Fibroblast of skin of abdomen (primary cell): ENCODE results near the gene NDUFV1.
A peak's percentile ranks its signal among the peaks of the same experiment; 100 is the strongest.
"Not testable (repeated sequence)": the region's sequence is repeated elsewhere in the genome, so short reads cannot be mapped to it uniquely, and the experiment has no call there.

ENCODE experiments used
- DNase-seq: peaks from one replicate; pipeline ENCODE4 v3.0.0-alpha.2; 2013

The NDUFV1 gene

GRCh38 chr11:67611704-67612587 lies 5.2 kb downstream of the NDUFV1 start:
- DNase-seq = no peak

- no peak for DNase-seq
These were observed 6.0 kb downstream of the NDUFV1 start for GRCh38 chr11:67612751-67613150.

DNA sequence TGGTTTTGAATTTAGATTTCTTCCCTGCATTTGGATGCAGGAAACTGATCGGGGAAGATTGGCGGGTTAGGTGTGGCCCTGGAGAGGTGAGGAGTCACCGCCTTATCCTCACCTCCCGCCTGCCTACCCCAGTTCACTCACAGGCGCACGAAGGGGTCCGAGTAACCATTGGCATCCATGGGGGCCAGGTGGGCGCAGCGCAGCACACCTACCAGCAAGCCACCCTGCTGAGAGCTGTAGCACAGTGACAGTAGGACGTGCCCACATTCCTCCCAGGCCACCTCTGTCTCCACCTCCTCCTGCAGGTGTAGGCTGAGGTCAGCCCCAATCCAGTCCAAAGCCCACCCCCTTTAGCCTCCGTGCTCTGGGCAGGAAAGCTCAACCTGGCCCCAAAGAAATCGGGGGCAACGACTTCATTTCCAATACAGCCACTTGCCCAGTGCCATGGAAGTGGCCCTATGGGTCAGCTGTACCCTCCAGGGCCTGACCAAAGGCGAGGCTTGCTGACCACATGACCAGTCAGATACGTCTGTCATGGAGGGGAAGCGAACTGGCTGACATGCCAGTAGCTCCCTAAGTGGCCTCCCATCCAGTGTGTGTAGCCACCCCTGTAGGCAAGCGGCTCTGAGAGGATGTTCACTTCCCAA lies 6.7 kb downstream of the NDUFV1 start:
- DNase-seq = no peak

DNA sequence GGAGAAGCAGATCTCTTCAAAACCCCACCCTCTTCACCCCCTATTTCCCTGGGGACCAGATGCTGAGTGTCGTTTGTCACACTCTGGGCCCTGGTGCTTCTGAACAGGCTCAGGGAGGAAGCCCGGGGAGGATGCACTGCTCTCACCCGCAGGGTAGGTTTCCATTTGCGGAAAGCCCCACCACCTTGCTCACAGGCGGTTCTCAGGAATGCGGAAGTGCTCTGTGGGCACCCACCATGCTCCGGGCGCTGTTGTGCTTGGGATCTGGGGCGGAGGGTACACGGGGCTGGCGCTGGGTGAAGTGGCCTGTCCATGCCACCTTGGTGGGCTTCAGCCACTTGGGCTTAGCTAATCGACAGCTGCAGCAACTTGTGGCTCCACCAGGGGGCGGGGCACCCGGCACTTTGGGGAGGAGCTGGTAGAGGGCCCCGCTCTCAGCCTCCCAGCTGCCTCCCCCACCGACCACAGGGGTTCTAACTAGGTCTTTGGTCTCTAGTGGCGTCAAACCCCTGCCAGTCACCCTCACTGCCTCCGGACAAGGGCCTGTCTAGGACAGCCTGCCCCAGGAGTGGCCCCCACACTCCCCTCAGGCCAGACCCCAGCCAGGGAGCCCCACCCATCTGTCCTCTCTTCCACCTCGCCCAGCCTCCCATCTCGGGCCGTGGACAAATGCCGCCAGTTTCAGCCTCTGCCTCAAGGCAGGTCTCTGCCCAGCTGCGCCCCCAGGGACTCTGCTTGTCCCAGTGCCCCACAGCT lies 7.4 kb downstream of the NDUFV1 start:
- DNase-seq = peak; percentile 36

- DNase-seq = no peak
These were observed 8.3 kb downstream of the NDUFV1 start for GRCh38 chr11:67614730-67615714.

DNA sequence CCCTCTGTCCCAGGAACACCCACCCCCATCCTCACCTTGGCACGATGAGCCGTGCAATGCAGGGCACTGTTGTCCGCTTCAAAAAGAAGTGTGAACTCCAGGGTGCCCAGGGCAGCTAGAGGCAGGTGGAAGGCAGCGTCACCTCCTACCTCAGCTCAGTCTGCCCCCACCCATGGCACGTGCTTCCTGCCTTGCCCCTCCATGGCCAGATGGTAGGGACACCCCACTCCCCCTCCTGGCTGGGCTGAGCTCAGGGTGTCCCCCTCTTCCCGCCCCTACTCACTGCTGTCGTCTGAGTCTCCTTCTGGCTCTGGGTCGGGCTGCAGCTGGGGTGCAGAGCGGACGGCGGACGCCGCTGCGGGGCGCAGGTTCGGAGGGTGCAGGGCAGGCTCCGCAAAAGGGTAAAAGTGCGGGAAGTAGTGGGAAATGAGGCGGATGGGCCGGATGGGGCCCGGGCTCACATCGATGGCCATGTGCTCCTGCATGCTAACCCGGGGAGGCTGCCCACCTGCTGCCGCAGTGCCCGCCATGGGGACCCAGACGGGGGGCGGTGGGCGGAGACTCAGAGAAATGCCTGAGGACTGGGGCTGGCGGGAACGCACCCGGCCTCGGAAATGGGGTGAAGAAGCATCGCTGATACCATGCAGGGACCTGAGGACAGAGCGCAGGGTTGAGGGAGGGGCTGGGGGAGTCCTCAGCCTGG lies 9.1 kb downstream of the NDUFV1 start:
- DNase-seq = no peak

DNA sequence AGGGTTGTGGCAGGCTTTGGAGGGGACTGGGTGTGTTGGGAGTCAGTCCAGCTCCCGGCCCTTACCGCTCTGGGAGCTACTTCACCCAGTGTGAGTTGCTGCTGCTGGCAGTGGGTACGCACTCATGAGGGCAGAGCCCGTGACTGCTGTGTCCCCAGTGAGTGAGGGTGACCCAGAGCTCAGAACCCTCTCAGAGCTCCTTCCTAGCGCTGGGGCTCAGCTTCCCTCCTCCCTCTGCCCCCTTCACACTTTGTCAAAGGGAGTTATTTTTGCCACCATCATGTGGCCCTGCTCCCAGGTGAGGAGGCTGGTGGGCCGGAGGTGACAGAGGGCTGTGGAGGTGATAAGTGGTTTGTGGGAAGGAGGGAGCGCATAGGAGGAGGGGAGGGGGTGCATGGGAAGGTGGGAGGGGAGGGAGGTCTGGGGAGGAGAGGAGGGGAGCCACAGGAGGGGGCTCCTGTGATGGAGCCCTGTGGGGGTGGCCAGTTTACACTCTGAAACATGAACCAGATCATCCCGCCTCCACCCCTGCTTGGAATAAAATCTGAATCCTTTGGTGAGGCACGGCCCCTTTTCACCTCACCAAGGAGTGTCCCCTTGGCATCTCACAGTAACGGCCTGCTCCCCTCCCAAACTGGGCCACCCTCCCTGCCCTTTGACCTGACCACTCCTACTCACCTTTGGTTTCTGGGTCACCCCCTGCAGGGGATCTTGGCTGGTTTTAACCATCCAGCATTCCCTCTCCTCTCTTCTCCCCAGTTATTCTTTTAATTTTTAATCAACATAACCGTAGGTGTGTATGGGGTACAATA lies 9.9 kb downstream of the NDUFV1 start:
- DNase-seq = no peak

GRCh38 chr11:67617243-67617953 lies 10.7 kb downstream of the NDUFV1 start:
- no peak for DNase-seq

GRCh38 chr11:67618901-67619659 lies 12.3 kb downstream of the NDUFV1 start:
- not testable (repeated sequence) for DNase-seq

DNA sequence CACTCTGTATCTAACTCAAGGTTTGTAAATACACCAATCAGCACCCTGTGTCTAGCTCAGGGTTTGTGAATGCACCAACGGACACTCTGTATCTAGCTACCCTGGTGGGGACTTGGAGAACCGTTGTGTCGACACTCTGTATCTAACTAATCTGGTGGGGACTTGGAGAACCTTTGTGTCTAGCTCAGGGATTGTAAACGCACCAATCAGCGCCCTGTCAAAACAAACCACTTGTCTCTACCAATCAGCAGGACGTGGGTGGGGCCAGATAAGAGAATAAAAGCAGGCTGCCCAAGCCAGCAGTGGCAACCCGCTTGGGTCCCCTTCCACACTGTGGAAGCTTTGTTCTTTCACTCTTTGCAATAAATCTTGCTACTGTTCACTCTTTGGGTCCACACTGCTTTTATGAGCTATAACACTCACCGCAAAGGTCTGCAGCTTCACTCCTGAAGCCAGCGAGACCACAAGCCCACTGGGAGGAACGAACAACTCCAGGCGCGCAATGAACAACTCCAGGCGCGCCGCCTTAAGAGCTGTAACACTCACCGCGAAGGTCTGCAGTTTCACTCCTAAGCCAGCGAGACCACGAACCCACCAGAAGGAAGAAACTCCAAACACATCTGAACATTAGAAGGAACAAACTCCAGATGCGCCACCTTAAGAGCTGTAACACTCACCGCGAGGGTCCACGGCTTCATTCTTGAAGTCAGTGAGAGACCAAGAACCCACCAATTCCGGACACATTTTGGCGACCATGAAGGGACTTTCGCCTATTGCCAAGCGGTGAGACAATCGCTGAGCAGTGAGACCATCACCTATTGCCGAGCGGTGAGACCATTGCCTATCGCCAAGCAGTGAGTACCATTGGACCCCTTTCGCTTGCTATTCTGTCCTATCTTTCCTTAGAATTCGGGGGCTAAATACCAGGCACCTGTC lies 13.2 kb downstream of the NDUFV1 start:
- not testable (repeated sequence) for DNase-seq

DNA sequence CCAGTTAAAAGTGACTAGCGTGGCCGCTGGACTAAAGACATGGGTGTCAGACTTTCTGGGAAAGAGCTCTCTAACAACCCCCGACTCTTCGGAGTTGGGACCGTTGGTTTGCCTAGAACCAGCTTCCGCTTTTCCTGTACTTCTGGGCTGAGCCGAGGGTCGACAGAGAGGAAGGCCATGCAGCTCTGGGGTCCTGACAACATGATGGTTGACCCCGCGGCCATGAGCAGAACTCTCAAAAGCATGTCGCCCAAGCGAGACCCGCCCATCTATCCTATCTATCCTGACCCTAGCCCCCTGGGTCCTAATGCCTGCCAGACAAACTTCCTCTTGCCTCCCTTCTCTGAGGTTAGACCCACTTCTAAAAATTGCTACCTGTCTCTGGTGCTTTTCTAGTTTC lies 13.9 kb downstream of the NDUFV1 start:
- not testable (repeated sequence) for DNase-seq

DNA sequence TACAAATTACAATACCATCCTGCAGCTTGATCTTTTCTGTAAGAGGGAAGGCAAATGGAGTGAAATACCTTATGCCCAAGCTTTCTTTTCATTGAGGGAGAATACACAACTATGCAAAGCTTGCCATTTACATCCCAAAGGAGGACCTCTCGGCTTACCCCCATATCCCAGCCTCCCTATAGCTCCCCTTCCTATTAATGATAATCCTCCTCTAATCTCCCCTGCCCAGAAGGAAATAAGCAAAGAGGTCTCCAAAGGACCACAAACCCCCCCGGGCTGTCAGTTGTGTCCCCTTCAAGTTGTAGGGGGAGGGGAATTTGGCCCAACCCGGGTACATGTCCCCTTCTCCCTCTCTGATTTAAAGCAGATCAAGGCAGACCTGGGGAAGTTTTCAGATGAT lies 15.2 kb downstream of the NDUFV1 start:
- not testable (repeated sequence) for DNase-seq

GRCh38 chr11:67622905-67623304 lies 16.2 kb downstream of the NDUFV1 start:
- DNase-seq = not testable (repeated sequence)

DNA sequence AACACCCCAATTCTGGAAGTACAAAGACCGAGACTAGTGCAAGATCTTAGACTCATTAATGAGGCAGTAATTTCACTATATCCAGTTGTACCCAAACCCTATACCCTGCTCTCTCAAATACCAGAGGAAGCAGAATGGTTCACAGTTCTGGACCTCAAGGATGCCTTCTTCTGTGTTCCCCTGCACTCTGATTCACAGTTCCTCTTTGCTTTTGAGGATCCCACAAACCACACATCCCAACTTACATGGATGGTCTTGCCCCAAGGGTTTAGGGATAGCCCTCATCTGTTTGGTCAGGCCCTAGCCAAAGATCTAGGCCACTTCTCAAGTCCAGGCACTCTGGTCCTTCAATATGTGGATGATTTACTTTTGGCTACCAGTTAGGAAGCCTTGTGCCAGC lies 17.1 kb downstream of the NDUFV1 start:
- not testable (repeated sequence) for DNase-seq

DNA sequence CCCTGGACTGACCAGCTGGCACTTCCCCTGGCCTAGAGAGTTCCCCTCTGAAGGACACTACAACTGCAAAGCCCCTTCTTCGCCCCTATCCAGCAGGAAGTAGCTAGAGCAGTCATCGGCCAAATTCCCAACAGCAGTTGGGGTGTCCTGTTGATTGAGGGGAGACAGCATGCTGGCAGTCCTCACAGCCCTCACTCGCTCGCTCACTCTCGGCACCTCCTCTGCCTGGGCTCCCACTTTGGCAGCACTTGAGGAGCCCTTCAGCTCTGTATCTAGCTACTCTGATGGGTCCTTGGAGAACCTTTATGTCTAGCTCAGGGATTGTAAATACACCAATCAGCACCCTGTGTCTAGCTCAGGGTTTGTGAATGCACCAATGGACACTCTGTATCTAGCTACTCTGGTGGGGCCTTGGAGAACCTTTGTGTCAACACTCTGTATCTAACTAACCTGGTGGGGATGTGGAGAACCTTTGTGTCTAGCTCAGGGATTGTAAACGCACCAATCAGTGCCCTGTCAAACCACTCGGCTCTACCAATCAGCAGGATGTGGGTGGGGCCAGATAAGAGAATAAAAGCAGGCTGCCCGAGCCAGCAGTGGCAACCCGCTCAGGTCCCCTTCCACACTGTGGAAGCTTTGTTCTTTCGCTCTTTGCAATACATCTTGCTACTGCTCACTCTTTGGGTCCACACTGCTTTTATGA lies 19.5 kb downstream of the NDUFV1 start:
- DNase-seq = not testable (repeated sequence)

DNA sequence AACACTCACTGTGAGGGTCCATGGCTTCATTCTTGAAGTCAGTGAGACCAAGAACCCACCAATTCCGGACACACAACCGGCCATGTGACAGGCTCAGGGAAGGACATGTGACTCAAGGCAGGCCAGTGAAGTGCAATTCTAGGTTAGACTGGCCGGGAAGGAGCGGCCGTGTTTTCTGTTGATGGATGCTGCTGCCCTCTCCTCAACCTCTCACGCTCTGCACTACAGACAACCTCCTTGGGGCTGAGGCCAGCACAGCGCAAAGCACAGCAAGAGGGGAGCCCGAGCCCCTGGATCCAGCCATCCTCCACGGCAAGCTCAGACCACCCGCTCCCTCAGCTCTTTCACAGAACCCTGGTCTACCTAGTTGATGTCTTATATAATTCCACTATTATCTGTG lies 20.2 kb downstream of the NDUFV1 start:
- DNase-seq = no peak

- DNase-seq = no peak
These were observed 20.7 kb downstream of the NDUFV1 start for GRCh38 chr11:67627441-67627811.
